Measurements from ENCODE around the gene HMGB3. TPM values are rescaled to one million over a fixed set of nuclear protein-coding genes. Genes with fewer than 3 reads are reported as not detected.

The HMGB3 gene
- polyA plus RNA-seq, 2 of the 4 experiments (the other 2 are of a cell fraction), result 104 to 142 TPM

- CTCF ChIA-PET, result no interaction called here
- POLR2A ChIA-PET, result no interaction called here
Measured at GRCh38 chrX:150977411-150978162, 5.5 kb upstream of the HMGB3 start.

GRCh38 chrX:150980186-150980585 lies 2.9 kb upstream of the HMGB3 start:
- Histone ChIP-seq H3K4me1 (0 out of 3 replicates have a peak, but pooled peaks cover 6% of the 10 kb centered on the region), H3K4me2 (no peak overlapping the region), H3K4me3 (no peak overlapping the region), H3K9me3 (no peaks in the 10 kb centered on the region), H3K27ac (no peak overlapping the region)
- no peak for ATAC-seq
- WGBS (ENCODE audit: missing lambda C conversion rate), result 96% methylated on average over 5 of the region's 5 CpGs
- ChIA-PET CTCF (interaction anchor here (1.3 kb wide), 1 partner anchor 208 kb away, joined by 3 read pairs; no protein-coding TSS in a partner anchor), POLR2A (no interaction called here)
- no peak for FAIRE-seq
- TF ChIP-seq FOSB (CRISPR knock-in tag; IDR thresholded peaks at IDR 0.05) (no peak), NFE2L2 (conservative IDR thresholded peaks at IDR 0.05; ENCODE audit: low read length) (no peak), CEBPB (IDR thresholded peaks at IDR 0.05) (no peak), EHF (CRISPR knock-in tag; IDR thresholded peaks at IDR 0.05) (no peak), BHLHE40 (IDR thresholded peaks at IDR 0.05; ENCODE audit: low read depth, low read length) (no peak), E2F6 (IDR thresholded peaks at IDR 0.05; ENCODE audit: borderline replicate concordance, low read depth) (no peak), CHD4 (IDR thresholded peaks at IDR 0.05; ENCODE audit: borderline replicate concordance) (no peak), NR3C1 (IDR thresholded peaks at IDR 0.05) (no peak), RAD21 (conservative IDR thresholded peaks at IDR 0.05 in 1 of 2, IDR thresholded peaks at IDR 0.05 in 1 of 2) (no peak)
- no peak for DNase-seq (ENCODE audit: low read depth in 1 of 2, low spot score in 1 of 2)

More at GRCh38 chrX:150977411-150978162, 5.5 kb upstream of the HMGB3 start:
- H3K4me2 ChIP-seq, result no peak overlapping the region
- TF ChIP-seq RARB (CRISPR knock-in tag; IDR thresholded peaks at IDR 0.05) (no peak), MAFK (IDR thresholded peaks at IDR 0.05; ENCODE audit: partially characterized antibody) (no peak), NFE2L2 (conservative IDR thresholded peaks at IDR 0.05; ENCODE audit: low read length) (no peak), MYC (IDR thresholded peaks at IDR 0.05; ENCODE audit: borderline replicate concordance, low read length) (no peak), POLR2AphosphoS2 (conservative IDR thresholded peaks at IDR 0.05; ENCODE audit: low read length) (no peak), CHD4 (IDR thresholded peaks at IDR 0.05; ENCODE audit: borderline replicate concordance) (no peak), JUN (IDR thresholded peaks at IDR 0.05) (no peak), EP300 (IDR thresholded peaks at IDR 0.05) (no peak), RFX5 (IDR thresholded peaks at IDR 0.05) (no peak), PBX3 (IDR thresholded peaks at IDR 0.05) (no peak), ESRRA (IDR thresholded peaks at IDR 0.05; ENCODE audit: borderline replicate concordance, low read length) (no peak), HOXB5 (CRISPR knock-in tag; IDR thresholded peaks at IDR 0.05) (no peak), HEYL (CRISPR knock-in tag; IDR thresholded peaks at IDR 0.05) (no peak), FOSB (CRISPR knock-in tag; IDR thresholded peaks at IDR 0.05) (no peak), REST (IDR thresholded peaks at IDR 0.05) (no peak), CHD2 (IDR thresholded peaks at IDR 0.05; ENCODE audit: low read length, partially characterized antibody) (no peak), CBX2 (IDR thresholded peaks at IDR 0.05; ENCODE audit: borderline replicate concordance, low read depth) (no peak), EHMT2 (IDR thresholded peaks at IDR 0.05; ENCODE audit: low read depth) (no peak), KDM1A (IDR thresholded peaks at IDR 0.05; ENCODE audit: low read depth) (no peak)
- H3K4me1 ChIP-seq, result 0 out of 3 replicates have a peak, but pooled peaks cover 4% of the 10 kb centered on the region
- DNase-seq (ENCODE audit: low read depth in 1 of 2, low spot score in 1 of 2) (no peak), FAIRE-seq (no peak), ATAC-seq (no peak)
- no peaks in the 10 kb centered on the region for H3K9me3 ChIP-seq
- H3K4me3 ChIP-seq, result no peak overlapping the region
- 87% methylated on average over 22 of the region's 25 CpGs for WGBS (ENCODE audit: missing lambda C conversion rate)
- no peak overlapping the region for H3K27ac ChIP-seq
